H1 (cell line): ENCODE data around the gene ADAMTS17. TPM values are rescaled to one million over a fixed set of nuclear protein-coding genes. Genes with fewer than 3 reads are reported as not detected.

ENCODE experiments used
- RBBP5 ChIP-seq: IDR thresholded peaks from 2 replicates; pipeline ENCODE4 v1.7.1; 2012; ENCODE audit warnings: low read depth, mild to moderate bottlenecking, inconsistent platforms, low read length, moderate library complexity, borderline replicate concordance
- polyA plus RNA-seq, 7 experiments: library from polyadenylated mRNA; depleted of rRNA in 3 of 7; stranded (reverse) in 5 of 7; unstranded in 2 of 7; fragments of >200 nt in 5 of 7; fragments of 200-250 nt in 2 of 7; gene quantifications; 1 replicate in 5 of 7; 2 replicates in 1 of 7; 4 replicates in 1 of 7; pipeline versions ENCODE4 v1.2.1 to v1.2.3, GENCODE V29; 2011 to 2013; ENCODE audit warnings: missing spikeins in 2 of 7, mixed read lengths in 2 of 7
- total RNA-seq: library from RNA; stranded (reverse); fragmentation: NEBNext Ultra II Directional; extraction: Animal tissue kit (Norgen Biotek cat#: 25700); gene quantifications from 2 replicates; pipeline ENCODE4 v1.2.1, GENCODE V29; 2021

ADAMTS17 gene
- total and polyA plus RNA-seq, 2 of the 8 experiments (the other 6 are each of a cell fraction or from before 2014, with no cell fraction given), result 0.51 to 1.7 TPM

- no peak for TF ChIP-seq RBBP5
These were observed 227.2 kb downstream of the ADAMTS17 start (continued) for GRCh38 chr15:100114571-100114970.
